Skeletal muscle tissue (tissue), 2 donors: ENCODE measurements around the gene GTF2F2. TPM values are rescaled to one million over a fixed set of nuclear protein-coding genes. Genes with fewer than 3 reads are reported as not detected.

ENCODE experiments used
- small RNA-seq: library from RNA; depleted of rRNA; stranded (forward); fragments of <200 nt; gene quantifications from one replicate; pipeline ENCODE3, GENCODE V24; 2014
- total RNA-seq: library from RNA; depleted of rRNA; stranded (reverse); fragments of >200 nt; gene quantifications from one replicate; pipeline ENCODE4 v1.2.3, GENCODE V29; 2014

Gene GTF2F2
- total RNA-seq, 1 donor from 2014 or later, result 15.7 TPM

Small RNA genes within 50 kb of the gene (small RNA-seq; reads per million reads assigned to genes)
- gene AL138693.1 (not detected), gene AL138963.2 (not detected)

Other genes with a start within 250 kb of the GTF2F2 start
- 3.7 TPM for gene NUFIP1, start 131.0 kb upstream of the GTF2F2 start, total RNA-seq
- gene GPALPP1, start 131.0 kb upstream of the GTF2F2 start, total RNA-seq, result 15.1 TPM
- gene KCTD4, start 80.5 kb downstream of the GTF2F2 start, total RNA-seq, result not detected
- gene TPT1, start 220.7 kb downstream of the GTF2F2 start, total RNA-seq, result 4,283 TPM